Neural progenitor cell (in vitro differentiated cells): ENCODE data around the gene PAM.

Experiments used
- CTCF ChIP-seq: fragments of 200-600 bp; sonication (generic); IDR thresholded peaks from 2 replicates; pipeline ENCODE4 v1.5.1; 2017; ENCODE audit warnings: antibody characterized with exemption, mild to moderate bottlenecking
- EZH2phosphoT487 ChIP-seq: fragments of 200-600 bp; sonication (generic); IDR thresholded peaks from 2 replicates; pipeline ENCODE4 v1.6.1; 2017; ENCODE audit warnings: antibody characterized with exemption

- TF ChIP-seq CTCF (no peak), EZH2phosphoT487 (no peak)
Measured at GRCh38 chr5:102924963-102925362, 169.9 kb downstream of the PAM start.
